Activated CD4-positive, alpha-beta T cell treated with anti-CD3 and anti-CD28 coated beads, Interleukin-2, amount 50 U/mL, for 24 hours (primary cell): Measurements from ENCODE around the gene WDR27.
A peak's percentile ranks its signal among the peaks of the same experiment; 100 is the strongest.
"Not testable (repeated sequence)": the region's sequence is repeated elsewhere in the genome, so short reads cannot be mapped to it uniquely, and the experiment has no call there.

Experiments used
- DNase-seq, 2 donors: peaks; one replicate each; pipeline ENCODE4 v3.0.0-alpha.2; 2020; ENCODE audit warnings: low read depth in 1 of 2, low spot score in 1 of 2

The WDR27 gene

DNA sequence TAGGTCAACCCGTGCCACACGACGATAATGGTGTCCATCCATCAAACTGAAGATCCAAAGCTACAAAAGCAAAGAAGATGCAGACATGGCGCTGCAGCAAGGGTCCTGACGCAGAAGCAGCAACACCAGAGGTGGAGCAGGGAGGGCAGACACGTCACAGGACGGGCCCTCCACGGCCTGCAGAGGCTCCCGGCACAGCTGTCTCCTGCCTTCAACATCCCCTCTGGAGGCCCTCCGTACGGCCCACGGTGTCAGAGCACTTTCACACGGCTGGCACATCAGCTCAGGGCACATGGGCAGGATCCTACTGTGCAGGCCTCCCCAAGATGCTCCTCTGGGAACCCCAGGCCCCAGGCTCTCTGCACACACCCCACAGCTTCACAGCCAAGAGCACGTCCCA lies 37.6 kb downstream of the WDR27 start:
- no peak for DNase-seq

DNA sequence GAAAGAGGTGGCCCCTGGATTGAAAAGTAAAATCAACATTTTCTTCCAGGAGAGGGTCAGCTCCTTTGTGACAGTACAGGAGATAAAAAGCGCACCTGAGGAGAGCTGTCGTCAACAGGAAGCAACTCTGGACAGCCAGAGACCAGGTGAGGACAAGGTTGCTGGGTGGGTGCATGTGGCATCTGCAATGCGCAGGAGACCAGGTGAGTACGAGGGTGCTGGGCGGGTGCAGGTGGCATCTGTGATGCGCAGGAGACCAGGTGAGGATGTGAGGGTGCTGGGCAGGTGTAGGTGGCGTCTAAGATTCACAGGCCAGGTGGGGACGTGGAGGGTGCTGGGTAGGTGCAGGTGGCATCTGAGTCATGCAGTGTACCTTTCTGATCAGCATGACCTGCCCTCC lies 38.4 kb downstream of the WDR27 start:
- no peak for DNase-seq

DNA sequence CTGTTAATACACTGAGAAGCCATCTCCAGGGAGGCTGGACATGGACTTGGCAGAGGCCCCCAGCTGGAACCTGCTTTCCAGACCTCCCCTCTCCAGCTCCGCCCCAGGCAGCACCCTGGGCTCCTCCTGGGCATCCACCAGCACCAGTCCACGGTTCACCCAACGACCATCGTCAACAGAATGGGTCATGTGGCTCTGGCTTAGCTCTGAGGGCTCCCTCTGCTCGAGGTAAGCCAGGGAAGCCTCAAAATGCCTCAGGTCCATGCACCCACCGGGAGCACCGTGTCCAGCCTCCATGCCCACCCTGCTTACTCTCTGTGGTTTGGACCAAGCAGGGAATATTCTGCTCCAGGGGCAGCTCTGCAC lies 40.5 kb downstream of the WDR27 start:
- no peak for DNase-seq

DNA sequence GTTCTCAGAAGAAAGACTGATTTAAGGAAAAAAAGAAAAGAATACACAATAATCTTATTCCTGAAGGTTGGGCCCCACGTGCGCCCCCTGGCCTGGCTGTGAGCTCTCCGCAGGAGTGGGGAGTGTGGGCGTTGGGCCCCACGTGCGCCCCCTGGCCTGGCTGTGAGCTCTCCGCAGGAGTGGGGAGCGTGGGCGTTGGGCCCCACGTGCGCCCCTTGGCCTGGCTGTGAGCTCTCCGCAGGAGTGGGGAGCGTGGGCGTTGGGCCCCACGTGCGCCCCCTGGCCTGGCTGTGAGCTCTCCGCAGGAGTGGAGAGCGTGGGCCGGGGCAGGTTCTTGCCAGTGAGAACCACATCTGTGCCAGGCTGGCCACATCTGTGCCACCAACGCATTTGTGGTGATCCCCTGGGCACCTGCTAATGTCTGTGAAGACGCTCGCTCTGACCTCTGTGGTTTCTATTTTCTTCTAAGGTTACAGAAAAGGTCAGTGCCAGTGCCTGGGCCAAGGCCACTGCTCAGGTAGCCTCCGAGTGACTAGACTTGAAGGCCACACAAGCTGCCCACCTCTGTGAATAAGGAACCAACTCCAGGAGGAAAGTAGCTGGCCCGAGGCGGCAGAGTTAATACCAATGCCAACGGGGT lies 41.0 kb downstream of the WDR27 start:
- no peak for DNase-seq

DNA sequence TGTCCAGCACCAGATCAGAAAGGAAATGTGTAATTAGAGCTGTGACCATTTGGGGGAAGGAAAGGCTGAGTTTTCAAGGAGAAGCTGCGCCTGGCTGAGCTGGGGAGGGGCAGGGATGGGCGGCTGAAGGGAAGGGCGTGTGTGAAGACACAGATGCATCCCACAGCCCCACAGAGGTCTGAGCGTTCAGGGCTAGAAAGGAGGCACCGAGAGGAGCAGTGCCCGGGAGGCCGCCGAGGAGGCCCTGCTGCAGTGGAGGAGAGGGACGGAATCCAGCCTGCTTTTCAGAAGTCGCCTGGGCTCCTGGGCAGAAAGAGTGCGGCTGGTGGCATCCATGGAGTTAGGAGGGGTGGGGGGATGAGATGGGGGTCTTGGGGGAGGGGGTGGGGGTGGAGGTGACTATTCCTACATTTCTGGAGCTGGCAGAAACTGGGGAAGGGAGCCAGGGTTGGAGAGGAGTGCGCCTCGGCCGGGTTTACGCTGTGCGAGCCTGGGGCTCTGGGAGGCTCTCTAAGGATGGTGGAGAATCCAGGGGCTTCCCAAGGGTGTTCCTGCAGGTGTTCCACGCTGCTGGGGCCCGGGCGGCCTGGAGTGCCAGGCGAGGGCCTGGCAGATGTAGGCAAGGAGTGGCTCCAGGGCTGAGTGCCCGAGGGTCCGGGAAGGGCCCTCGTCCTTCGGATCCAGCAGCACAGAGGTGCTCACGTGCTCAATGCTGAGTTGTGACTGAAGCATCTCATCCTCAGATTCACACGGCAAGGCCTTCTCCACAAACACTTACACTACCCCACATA lies 41.8 kb downstream of the WDR27 start:
- no peak for DNase-seq

DNA sequence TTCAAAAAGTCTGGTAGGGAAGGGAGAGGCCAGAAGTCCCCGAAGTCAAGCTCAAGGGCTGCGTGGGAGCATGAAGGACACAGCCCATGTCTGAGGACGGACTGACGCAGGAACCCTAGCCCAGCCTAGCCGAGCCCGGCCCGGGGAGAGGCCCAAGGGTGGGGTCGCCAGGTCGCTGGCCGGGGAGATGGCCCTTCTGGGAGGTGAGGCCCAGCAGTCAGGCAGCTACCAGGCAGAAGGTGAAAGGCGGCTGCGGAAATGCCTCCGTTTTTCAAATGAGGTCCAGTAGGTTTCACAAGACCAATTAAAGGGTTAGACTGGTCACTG lies 44.6 kb downstream of the WDR27 start:
- no peak for DNase-seq

DNA sequence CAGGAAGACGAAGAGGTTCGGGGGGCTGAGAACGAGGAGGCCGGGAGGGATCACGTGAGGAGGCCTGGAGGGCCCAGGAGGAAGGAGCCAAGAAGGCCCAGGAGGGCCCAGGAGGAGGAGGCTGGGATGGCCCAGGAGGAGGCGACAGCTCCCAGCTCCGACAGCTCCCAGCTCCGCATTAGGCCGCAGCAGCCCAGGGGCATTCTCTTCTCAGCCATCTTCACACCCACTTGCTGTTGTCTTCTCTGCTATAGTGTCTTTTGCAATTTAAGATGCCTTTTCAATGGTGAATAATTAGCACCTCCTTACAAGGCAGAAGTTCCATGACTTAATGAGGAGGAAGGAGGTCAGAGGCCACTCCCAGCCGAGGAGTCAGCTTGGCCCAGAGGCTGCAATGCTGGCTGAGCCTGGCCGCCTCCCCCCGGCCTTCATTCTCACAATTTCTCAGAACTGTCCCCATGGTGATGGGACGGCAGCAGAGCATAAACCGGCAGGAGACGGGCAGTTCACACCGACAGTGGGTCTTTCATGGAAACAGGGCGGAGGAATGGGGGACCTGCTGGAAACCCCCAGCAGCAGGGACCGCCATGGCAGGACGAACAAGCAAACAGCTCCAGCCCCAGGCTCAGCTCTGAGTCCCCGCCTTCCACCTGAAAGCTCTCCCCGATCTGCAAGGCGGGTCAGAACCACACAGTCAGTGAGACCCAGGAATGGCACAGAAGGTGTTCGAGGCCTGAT lies 45.1 kb downstream of the WDR27 start:
- DNase-seq = no peak

DNA sequence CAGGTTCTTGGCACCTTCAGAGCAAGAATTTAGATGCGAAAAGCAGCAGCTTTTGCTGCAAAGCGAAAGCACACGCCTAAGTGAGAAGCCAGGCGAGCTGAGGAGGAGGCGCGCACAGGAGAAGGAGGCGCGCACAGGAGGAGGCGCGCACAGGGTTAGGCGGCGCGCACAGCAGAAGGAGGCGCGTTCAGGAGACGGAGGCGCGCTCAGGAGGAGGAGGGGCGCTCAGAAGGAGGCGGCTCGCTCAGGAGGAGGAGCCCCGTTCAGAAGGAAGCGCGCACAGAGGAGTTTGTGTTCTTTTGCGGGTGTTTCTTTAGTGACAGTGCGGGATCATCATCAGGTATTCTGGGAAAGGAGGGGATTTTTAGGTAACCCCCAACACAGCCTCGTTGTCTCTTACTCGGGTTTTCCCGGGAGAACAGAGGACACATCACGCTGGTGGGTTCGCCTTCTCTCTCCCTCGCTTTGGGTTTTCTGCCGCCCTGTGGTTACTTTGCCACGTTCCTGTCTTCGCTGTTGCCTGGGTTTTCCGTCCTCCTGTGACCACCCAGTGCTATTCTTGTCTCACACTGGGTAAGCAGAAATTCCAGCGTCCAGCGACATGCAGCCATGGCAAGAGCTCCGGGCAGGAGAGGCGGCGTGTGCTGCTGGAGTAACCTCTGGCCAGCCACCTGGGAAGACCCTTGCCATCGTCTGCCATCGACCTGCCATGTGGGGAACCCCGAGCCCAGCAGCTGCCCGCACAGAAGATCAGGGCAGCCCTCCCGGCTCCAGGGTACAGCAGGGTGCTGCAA lies 47.0 kb downstream of the WDR27 start:
- DNase-seq = peak; percentile 24 to 47

DNA sequence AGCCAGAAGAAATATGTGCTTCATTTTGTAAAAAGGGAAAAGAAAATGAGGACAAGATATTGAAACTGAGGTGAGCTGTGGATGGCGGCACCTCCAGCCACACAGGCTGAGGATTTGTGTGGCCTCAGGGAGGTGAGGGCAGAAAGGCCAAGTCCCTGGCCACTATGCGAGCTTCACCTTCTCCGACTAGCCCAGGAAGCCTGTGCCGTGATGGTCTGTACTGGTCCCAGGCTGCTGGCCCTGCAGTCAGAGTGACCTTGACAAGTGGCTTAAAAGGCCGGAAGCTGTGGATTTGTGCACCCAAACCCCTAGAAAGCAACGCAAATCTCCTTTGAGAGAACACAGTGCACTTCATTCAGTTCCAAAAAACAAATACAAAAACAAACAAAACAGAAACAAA lies 48.1 kb downstream of the WDR27 start:
- DNase-seq = no peak

DNA sequence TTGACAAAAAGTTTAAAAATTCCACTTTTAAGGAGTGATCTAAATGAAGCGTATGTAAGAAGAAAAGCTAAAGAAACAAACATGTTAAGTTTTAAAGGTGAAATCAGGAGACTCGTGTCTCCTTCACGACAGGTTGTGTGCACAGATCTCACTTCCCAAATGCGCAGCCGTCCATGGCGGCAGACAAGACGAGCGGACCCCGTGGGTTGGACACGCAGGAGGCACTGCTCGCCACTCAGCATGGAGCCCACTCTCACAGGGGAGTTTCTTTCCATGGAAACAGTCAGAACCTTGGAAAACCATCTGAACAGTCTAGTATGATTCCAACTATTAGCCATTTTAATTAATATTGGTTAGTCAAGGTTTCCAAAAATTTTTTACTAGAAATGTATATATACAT lies 48.9 kb downstream of the WDR27 start:
- DNase-seq = no peak

DNA sequence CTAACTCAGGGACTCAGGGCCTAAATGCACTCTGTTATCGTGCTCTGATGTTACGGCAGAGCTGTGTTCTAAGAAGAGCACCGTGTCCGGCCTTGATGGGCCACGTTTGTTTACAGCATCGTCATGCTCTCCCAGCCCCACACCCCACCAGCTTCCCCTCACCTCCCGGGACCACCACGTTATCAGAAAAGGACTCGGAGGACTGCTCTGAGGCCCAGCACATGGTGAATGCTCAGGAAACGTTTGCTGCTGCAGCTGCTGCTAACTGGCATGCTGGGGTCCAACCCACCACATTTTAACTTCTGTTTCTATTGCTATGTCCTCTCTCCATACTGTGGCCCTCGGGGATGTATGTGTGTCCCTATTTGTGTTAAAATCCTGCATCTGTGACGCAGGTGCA lies 50.3 kb downstream of the WDR27 start:
- no peak for DNase-seq

DNA sequence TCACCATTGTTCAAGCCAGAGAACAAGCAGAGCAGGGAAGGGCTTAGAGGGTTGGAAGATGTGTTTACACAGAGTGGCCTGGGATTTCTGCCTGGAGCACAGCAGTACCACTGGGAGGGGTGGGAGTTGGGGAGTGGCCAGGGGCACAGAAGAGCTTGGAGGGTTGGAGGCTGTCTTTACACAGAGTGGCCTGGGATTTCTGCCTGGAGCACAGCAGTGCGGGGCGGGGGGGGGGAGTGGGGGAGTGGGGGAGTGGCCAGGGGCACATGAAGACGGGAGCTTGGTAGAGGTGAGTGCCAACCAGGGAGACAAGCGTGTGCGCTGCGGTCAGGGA lies 50.9 kb downstream of the WDR27 start:
- DNase-seq = no peak

DNA sequence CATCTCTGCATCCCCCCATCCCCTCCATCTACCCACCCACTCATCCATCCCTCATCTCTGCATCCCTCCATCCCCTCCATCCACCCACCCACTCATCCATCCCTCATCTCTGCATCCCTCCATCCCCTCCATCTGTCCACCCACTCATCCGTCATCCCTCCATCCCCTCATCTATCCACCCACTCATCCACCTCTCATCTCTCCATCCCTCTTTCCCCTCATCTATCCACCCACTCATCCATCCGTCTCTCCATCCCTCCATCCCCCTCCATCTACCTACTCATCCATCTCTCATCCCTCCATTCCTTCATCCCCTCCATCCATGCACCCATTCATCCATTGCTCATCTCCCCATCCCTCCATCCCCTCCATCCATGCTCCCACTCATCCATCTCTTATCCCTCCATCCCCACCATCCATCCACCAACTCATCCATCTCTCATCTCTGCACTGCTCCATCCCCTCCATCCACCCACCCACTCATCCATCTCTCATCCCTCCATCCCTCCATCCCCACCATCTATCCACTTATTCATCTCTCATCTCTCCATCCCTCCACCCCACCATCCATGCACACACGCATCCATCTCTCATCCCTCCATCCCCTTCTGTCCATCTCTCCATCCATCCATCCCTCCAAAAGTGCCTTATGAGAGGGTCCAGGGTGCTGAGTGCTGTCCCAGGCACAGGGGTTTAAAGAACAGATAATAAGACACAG lies 51.4 kb downstream of the WDR27 start:
- no peak for DNase-seq

DNA sequence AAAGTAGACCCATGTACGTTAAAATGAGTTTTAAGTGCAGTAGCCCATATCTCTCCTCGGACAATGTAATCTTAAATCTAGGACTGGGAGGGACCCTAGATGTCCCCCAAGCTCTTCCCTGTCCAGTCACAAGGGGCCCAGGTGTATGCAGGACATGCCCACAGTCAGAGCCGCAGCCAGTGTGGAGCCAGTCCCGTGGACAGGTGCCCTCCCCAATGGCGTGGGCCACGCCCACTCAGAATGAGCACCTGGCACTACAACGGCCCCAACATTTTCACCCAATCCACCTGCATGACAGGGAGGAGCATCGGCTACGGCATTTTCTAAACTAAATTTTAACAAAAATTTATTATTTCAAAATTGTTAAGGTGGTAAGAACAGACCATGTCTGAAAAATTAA lies 53.2 kb downstream of the WDR27 start:
- DNase-seq = no peak

DNA sequence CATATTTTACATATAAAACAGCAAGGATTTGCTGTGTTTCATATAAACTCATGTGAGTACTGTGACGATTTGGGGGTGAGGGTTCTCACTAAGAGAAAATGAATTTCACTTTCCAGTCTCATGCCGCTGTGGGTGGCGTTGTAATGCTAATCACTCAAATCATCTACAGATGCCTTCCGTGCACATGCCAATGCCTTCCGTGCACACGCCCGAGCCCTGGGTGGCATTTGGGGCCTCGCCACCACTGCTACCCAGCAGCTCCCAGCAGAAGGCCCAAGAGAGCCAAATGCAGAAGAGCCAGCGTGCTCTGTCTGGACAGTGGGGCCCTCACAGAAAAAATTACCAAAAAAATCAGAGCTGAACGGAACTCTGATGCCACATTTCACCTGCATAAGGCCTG lies 53.7 kb downstream of the WDR27 start:
- DNase-seq = no peak

DNA sequence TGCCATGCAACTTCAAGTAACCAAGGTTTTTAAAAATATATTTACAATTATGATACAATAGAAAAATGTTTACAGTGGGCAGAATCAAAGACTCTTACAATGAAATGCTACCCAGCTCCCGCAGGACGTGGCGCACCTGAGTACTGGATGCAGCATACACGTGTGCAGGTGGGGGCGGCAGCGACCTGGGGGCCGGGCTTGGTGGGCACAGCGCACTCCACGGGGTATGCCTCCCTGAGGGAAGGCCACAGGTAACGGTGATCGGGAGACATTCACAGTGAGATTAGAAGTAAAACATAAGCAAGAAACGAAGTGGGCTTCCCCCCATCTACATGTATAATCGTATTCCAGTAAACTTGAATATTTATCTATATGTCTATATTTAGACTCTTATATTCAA lies 54.2 kb downstream of the WDR27 start:
- no peak for DNase-seq

DNA sequence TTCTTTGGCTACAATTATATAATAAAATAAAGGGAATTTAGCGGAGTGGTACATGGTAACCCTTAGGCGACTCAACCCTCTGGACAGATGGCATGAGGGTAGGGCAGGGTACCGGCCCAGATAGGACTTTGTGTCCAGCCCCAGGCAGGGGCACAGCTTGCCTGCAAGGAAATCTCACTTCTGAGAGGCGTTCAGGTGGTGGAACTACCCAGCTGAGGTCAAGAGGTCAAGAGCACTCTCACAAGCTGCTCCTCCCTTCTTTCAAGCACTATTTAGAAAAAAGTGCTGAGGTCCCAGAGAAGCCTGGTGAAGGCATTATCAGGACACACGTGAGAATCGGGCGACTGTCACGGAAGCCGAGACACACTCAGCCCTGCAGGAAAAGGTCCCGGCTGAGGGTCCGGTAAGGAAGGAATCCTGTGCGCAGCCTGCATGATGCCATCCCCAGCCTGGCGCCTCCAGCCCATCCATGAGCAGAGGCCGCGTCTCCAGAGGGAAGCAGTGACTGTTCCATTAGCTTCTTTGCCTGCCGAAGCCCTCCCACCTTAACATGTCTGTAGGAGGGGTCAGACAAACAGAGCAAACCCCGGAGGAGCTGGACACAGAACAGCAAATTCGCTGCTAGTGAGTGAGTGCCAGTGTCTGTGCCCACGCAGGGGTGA lies 54.8 kb downstream of the WDR27 start:
- DNase-seq = no peak

DNA sequence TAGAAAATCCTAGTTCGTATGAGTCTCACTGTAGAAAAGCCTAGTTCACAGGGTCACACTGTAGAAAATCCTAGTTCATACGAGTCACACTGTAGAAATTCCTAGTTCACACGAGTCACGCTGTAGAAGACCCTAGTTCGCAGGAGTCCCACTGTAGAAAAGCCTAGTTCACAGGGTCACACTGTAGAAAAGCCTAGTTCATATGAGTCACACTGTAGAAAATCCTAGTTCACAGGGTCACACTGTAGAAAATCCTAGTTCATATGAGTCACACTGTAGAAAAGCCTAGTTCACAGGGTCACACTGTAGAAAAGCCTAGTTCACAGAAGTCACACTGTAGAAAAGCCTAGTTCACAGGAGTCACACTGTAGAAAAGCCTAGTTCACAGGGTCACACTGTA lies 56.4 kb downstream of the WDR27 start:
- not testable (repeated sequence) for DNase-seq

DNA sequence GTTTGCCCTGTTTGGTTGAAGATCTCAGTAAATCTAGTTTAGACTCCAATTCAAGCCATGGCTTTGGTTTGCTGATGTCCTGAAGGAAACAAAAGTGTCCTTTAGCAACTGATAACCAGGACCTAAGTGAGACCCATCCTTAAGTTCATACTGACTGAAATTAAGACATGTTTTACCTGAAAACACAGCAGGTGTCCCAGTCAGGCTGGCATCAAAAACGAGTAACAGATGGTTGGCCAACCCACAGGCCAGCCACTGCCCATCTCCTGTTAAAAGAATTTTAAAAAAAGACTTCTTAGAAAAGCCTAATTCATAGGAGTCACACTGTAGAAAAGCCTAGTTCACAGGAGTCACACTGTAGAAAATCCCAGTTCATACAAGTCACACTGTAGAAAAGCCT lies 58.3 kb downstream of the WDR27 start:
- no peak for DNase-seq

DNA sequence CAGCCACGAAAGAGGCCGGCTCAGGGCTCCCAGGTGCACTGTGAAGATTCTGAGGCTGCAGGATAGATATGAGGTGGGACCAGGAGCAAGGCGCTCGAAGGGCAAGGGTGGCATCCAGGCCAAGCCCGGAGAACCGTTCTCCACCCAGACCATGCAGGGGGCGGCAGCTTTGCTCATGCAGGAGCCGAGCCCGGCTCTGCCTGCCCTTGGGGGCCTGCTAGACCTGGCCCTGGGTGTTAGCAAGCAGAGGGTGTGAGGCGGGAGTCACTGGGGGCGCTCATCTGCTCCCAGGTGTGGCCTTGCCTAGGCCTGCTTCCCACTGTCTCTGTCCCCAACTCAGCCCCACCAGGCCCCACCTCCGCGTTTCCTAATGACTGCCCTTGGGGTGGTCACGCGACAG lies 59.4 kb downstream of the WDR27 start:
- DNase-seq = no peak
